Measurements from ENCODE around the gene LBHD2. TPM values are rescaled to one million over a fixed set of nuclear protein-coding genes. Genes with fewer than 3 reads are reported as not detected.

LBHD2 gene
- total and polyA plus RNA-seq, 2 of the 13 experiments (the other 11 are each of a cell fraction or from before 2014, with no cell fraction given): 0.67 to 1.00 TPM

- TF ChIP-seq HNF1B (CRISPR knock-in tag; IDR thresholded peaks at IDR 0.05): peak; percentile 26; the same call in 1 of the 2 replicates
- TF ChIP-seq, protein P1, sequence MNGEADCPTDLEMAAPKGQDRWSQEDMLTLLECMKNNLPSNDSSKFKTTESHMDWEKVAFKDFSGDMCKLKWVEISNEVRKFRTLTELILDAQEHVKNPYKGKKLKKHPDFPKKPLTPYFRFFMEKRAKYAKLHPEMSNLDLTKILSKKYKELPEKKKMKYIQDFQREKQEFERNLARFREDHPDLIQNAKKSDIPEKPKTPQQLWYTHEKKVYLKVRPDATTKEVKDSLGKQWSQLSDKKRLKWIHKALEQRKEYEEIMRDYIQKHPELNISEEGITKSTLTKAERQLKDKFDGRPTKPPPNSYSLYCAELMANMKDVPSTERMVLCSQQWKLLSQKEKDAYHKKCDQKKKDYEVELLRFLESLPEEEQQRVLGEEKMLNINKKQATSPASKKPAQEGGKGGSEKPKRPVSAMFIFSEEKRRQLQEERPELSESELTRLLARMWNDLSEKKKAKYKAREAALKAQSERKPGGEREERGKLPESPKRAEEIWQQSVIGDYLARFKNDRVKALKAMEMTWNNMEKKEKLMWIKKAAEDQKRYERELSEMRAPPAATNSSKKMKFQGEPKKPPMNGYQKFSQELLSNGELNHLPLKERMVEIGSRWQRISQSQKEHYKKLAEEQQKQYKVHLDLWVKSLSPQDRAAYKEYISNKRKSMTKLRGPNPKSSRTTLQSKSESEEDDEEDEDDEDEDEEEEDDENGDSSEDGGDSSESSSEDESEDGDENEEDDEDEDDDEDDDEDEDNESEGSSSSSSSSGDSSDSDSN (CRISPR knock-in tag; IDR thresholded peaks at IDR 0.05): peak; percentile 46; the same call in 1 of the 2 replicates
- no peak for TF ChIP-seq SIN3B (IDR thresholded peaks at IDR 0.05; ENCODE audit: low read length)
- TF ChIP-seq, protein P2, sequence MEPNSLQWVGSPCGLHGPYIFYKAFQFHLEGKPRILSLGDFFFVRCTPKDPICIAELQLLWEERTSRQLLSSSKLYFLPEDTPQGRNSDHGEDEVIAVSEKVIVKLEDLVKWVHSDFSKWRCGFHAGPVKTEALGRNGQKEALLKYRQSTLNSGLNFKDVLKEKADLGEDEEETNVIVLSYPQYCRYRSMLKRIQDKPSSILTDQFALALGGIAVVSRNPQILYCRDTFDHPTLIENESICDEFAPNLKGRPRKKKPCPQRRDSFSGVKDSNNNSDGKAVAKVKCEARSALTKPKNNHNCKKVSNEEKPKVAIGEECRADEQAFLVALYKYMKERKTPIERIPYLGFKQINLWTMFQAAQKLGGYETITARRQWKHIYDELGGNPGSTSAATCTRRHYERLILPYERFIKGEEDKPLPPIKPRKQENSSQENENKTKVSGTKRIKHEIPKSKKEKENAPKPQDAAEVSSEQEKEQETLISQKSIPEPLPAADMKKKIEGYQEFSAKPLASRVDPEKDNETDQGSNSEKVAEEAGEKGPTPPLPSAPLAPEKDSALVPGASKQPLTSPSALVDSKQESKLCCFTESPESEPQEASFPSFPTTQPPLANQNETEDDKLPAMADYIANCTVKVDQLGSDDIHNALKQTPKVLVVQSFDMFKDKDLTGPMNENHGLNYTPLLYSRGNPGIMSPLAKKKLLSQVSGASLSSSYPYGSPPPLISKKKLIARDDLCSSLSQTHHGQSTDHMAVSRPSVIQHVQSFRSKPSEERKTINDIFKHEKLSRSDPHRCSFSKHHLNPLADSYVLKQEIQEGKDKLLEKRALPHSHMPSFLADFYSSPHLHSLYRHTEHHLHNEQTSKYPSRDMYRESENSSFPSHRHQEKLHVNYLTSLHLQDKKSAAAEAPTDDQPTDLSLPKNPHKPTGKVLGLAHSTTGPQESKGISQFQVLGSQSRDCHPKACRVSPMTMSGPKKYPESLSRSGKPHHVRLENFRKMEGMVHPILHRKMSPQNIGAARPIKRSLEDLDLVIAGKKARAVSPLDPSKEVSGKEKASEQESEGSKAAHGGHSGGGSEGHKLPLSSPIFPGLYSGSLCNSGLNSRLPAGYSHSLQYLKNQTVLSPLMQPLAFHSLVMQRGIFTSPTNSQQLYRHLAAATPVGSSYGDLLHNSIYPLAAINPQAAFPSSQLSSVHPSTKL (CRISPR knock-in tag; IDR thresholded peaks at IDR 0.05): 0 out of 2 replicates have a peak, but pooled peaks have one; percentile 29
- no peak for TF ChIP-seq NFRKB (IDR thresholded peaks at IDR 0.05)
- no peak for TF ChIP-seq SOX6 (IDR thresholded peaks at IDR 0.05)
- no peak for TF ChIP-seq SOX6 (CRISPR knock-in tag; IDR thresholded peaks at IDR 0.05)
- no peak for TF ChIP-seq FOSL1 (CRISPR knock-in tag; IDR thresholded peaks at IDR 0.05; ENCODE audit: borderline replicate concordance)
- no peak for TF ChIP-seq ZNF512 (CRISPR knock-in tag; IDR thresholded peaks at IDR 0.05)
- no peak for TF ChIP-seq MZF1 (CRISPR knock-in tag; IDR thresholded peaks at IDR 0.05; ENCODE audit: borderline replicate concordance)
- TF ChIP-seq HOXA7 (CRISPR knock-in tag; IDR thresholded peaks at IDR 0.05): no peak
- no peak for TF ChIP-seq PRPF4 (IDR thresholded peaks at IDR 0.05; ENCODE audit: low read depth, low read length, poor library complexity, severe bottlenecking)
- no peak for TF ChIP-seq ZNF292 (CRISPR knock-in tag; IDR thresholded peaks at IDR 0.05; ENCODE audit: borderline replicate concordance, low read depth)
- no peak for TF ChIP-seq FOXO4 (CRISPR knock-in tag; conservative IDR thresholded peaks at IDR 0.05)
- TF ChIP-seq FOXP1 (IDR thresholded peaks at IDR 0.05): no peak
- no peak for TF ChIP-seq FOXP1 (CRISPR knock-in tag; IDR thresholded peaks at IDR 0.05)
These were observed 3.4 kb downstream of the LBHD2 start (continued) for GRCh38 chr14:103087343-103087835.
